WTC11 (cell line): ENCODE results near the gene CFAP20DC. TPM values are rescaled to one million over a fixed set of nuclear protein-coding genes. Genes with fewer than 3 reads are reported as not detected.

Experiments
- ATAC-seq: fragments of 200-7000 bp; cut with Tn5 transposase; 2 replicates; pipeline ENCODE4 v1.10.0; 2021; ENCODE audit warnings: mild to moderate bottlenecking, moderate library complexity
- CTCF ChIA-PET: fragments of 300-600 bp; sonication (Branson Sonifier 250); formaldehyde crosslinking; loops from one replicate; lab custom pipeline; 2021; ENCODE audit warnings: antibody characterized with exemption; lab: Charles Lee
- POLR2A ChIA-PET: fragments of 350-600 bp; sonication (Branson Sonifier 250); formaldehyde crosslinking; loops from one replicate; lab custom pipeline; 2021; ENCODE audit warnings: antibody characterized with exemption; lab: Charles Lee
- DNase-seq: peaks from one replicate; pipeline ENCODE4 v3.0.0; 2021; ENCODE audit warnings: low spot score
- H3K27ac Mint-ChIP-seq: 2 replicates; pipeline ENCODE4 v1.8.0; 2021; ENCODE audit warnings: mixed read lengths
- H3K27me3 Mint-ChIP-seq: 2 replicates; pipeline ENCODE4 v1.8.0; 2021; ENCODE audit warnings: low read depth, mild to moderate bottlenecking, moderate library complexity, mixed read lengths
- H3K36me3 Mint-ChIP-seq: 2 replicates; pipeline ENCODE4 v1.8.0; 2021; ENCODE audit warnings: mixed read lengths
- H3K4me1 Mint-ChIP-seq: 2 replicates; pipeline ENCODE4 v1.8.0; 2022; ENCODE audit warnings: mixed read lengths
- H3K4me3 Mint-ChIP-seq: 2 replicates; pipeline ENCODE4 v1.8.0; 2021; ENCODE audit warnings: mild to moderate bottlenecking, moderate library complexity, mixed read lengths
- H3K9me3 Mint-ChIP-seq: 2 replicates; pipeline ENCODE4 v1.8.0; 2021; ENCODE audit warnings: mixed read lengths
- CREM ChIP-seq: sonication (generic); formaldehyde crosslinking; IDR thresholded peaks from 2 replicates; pipeline ENCODE4 v1.8.1; 2022; ENCODE audit warnings: mild to moderate bottlenecking, missing genetic modification reagents, moderate library complexity
- E2F1 ChIP-seq: sonication (generic); formaldehyde crosslinking; IDR thresholded peaks from 2 replicates; pipeline ENCODE4 v1.8.0; 2022; ENCODE audit warnings: mild to moderate bottlenecking, missing genetic modification reagents
- E2F4 ChIP-seq: sonication (generic); formaldehyde crosslinking; IDR thresholded peaks from 2 replicates; pipeline ENCODE4 v1.8.1; 2022; ENCODE audit warnings: low read depth, mild to moderate bottlenecking, moderate library complexity, missing genetic modification reagents, borderline replicate concordance
- ESRRA ChIP-seq: sonication (generic); formaldehyde crosslinking; IDR thresholded peaks from 2 replicates; pipeline ENCODE4 v1.8.1; 2022; ENCODE audit warnings: mild to moderate bottlenecking, missing genetic modification reagents, borderline replicate concordance
- ETV6 ChIP-seq: sonication (generic); formaldehyde crosslinking; IDR thresholded peaks from 2 replicates; pipeline ENCODE4 v1.8.1; 2022; ENCODE audit warnings: mild to moderate bottlenecking, missing genetic modification reagents
- IRF1 ChIP-seq: sonication (generic); formaldehyde crosslinking; IDR thresholded peaks from 2 replicates; pipeline ENCODE4 v1.8.0; 2023; ENCODE audit warnings: missing genetic modification reagents
- JUN ChIP-seq: sonication (generic); formaldehyde crosslinking; IDR thresholded peaks from 2 replicates; pipeline ENCODE4 v1.8.0; 2023; ENCODE audit warnings: mild to moderate bottlenecking, missing genetic modification reagents
- MYBL2 ChIP-seq: sonication (generic); formaldehyde crosslinking; IDR thresholded peaks from 2 replicates; pipeline ENCODE4 v1.8.1; 2023; ENCODE audit warnings: mild to moderate bottlenecking, moderate library complexity, missing genetic modification reagents
- NFATC4 ChIP-seq: fragments of 250-450 bp; sonication (Bioruptor Pico); IDR thresholded peaks from 2 replicates; pipeline ENCODE4 v1.9.0; 2021; ENCODE audit warnings: mild to moderate bottlenecking
- NFYB ChIP-seq: sonication (generic); formaldehyde crosslinking; conservative IDR thresholded peaks from 2 replicates; pipeline ENCODE4 v1.8.0; 2022; ENCODE audit warnings: low read depth, missing genetic modification reagents
- NR1H2 ChIP-seq: sonication (generic); formaldehyde crosslinking; IDR thresholded peaks from 2 replicates; pipeline ENCODE4 v1.9.0; 2021; ENCODE audit warnings: mild to moderate bottlenecking, moderate library complexity, missing genetic modification reagents
- NR2C2 ChIP-seq: sonication (generic); formaldehyde crosslinking; IDR thresholded peaks from 2 replicates; pipeline ENCODE4 v1.8.0; 2022; ENCODE audit warnings: mild to moderate bottlenecking, missing genetic modification reagents
- ZNF416 ChIP-seq: fragments of 250-450 bp; sonication (Bioruptor Pico); IDR thresholded peaks from 2 replicates; pipeline ENCODE4 v1.9.0; 2021; ENCODE audit warnings: mild to moderate bottlenecking, inconsistent platforms
- total RNA-seq: library from RNA; stranded (reverse); gene quantifications from 3 replicates; pipeline ENCODE4 v1.2.3, GENCODE V29; 2021
- TF ChIP-seq, protein P1 (sequence below): fragments of 250-450 bp; sonication (Bioruptor Pico); conservative IDR thresholded peaks from 2 replicates; pipeline ENCODE4 v1.9.0; 2021; ENCODE audit warnings: mild to moderate bottlenecking
- TF ChIP-seq, protein P2 (sequence below): fragments of 250-450 bp; sonication (Bioruptor Pico); IDR thresholded peaks from 2 replicates; pipeline ENCODE4 v2.1.2; 2022; ENCODE audit warnings: mild to moderate bottlenecking, moderate library complexity
- TF ChIP-seq, protein P3 (sequence below): sonication (generic); formaldehyde crosslinking; conservative IDR thresholded peaks from 2 replicates; pipeline ENCODE4 v1.8.1; 2023; ENCODE audit warnings: mild to moderate bottlenecking, low read depth, missing genetic modification reagents, moderate library complexity
- TF ChIP-seq, protein P4 (sequence below): fragments of 250-450 bp; sonication (Bioruptor Pico); IDR thresholded peaks from 2 replicates; pipeline ENCODE4 v1.9.0; 2021; ENCODE audit warnings: mild to moderate bottlenecking
- TF ChIP-seq, protein P5 (sequence below): fragments of 200-600 bp; IDR thresholded peaks from 2 replicates; pipeline ENCODE4 v1.8.0; 2022; ENCODE audit warnings: antibody characterized with exemption

CFAP20DC gene
- total RNA-seq, 1 experiment from 2014 or later = 4.9 TPM

GRCh38 chr3:58880182-58880581, 169.6 kb downstream of the CFAP20DC start (continued):
- TF ChIP-seq E2F4 = no peak
- TF ChIP-seq JUN (CRISPR knock-in tag) = no peak
- no peak for TF ChIP-seq NR2C2 (CRISPR knock-in tag)
- no peak for TF ChIP-seq CREM (CRISPR knock-in tag)

DNA sequence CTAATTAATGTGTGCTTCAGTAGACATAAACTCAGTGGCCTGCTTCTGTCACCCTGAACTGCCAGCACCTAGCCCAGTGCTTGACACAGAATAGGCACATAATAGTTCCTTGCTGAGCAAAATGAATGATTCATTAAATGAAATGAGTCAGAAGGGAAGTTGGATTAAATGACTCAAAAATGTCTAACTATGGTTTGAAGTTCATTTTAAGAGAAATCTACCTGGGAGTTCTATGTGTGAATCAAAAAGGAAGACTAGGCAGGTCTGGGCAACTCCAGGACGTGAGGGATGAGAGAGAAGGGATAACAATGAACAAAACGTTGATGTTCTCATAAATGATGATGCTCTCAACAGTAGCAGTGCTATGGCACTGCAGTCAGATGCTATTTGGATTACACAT, 175.0 kb downstream of the CFAP20DC start:
- Mint-ChIP-seq H3K36me3 (no peaks in the 10 kb centered on the region), H3K9me3 (no peaks in the 10 kb centered on the region), H3K27me3 (no peaks in the 10 kb centered on the region), H3K27ac (no peak overlapping the region), H3K4me1 (peaks cover 8% of the 10 kb centered on the region), H3K4me3 (no peak overlapping the region)
- ChIA-PET CTCF (no interaction called here), POLR2A (no interaction called here)
- TF ChIP-seq ETV6 (CRISPR knock-in tag) (no peak), IRF1 (no peak), E2F1 (CRISPR knock-in tag) (no peak), ZNF416 (no peak)
- DNase-seq (no peak), ATAC-seq (no peak)

DNA sequence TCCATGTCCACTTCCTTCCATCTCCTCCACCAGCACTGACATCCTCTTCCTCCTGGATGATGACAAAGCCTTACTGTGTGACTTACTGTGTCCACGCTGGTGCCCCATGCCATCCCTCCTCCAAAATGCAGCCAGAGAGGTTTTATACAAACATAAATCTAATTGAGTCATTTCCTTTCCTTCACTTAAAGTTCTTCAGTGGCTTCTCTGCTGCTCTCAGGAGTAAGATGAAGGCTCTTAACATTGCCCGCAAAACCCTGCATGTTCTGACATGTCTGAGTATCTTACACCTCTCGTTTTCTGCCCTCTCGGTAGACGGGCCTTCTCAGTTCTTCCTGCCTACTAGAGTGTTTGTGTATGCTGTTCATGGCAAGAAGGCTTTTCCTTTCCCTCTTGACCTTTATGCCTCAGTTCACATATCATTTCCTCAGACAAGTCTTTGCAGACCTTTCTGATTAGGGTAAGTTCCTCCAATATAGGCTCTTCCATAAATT, 175.5 kb downstream of the CFAP20DC start:
- ATAC-seq = no peak
- POLR2A ChIA-PET = no interaction called here
- H3K4me1 Mint-ChIP-seq = peaks cover 8% of the 10 kb centered on the region
- no peaks in the 10 kb centered on the region for H3K36me3 Mint-ChIP-seq
- H3K27me3 Mint-ChIP-seq = no peaks in the 10 kb centered on the region
- DNase-seq = no peak
- CTCF ChIA-PET = no interaction called here
- H3K27ac Mint-ChIP-seq = no peak overlapping the region
- H3K9me3 Mint-ChIP-seq = no peaks in the 10 kb centered on the region
- no peak overlapping the region for H3K4me3 Mint-ChIP-seq
- TF ChIP-seq, protein P1, sequence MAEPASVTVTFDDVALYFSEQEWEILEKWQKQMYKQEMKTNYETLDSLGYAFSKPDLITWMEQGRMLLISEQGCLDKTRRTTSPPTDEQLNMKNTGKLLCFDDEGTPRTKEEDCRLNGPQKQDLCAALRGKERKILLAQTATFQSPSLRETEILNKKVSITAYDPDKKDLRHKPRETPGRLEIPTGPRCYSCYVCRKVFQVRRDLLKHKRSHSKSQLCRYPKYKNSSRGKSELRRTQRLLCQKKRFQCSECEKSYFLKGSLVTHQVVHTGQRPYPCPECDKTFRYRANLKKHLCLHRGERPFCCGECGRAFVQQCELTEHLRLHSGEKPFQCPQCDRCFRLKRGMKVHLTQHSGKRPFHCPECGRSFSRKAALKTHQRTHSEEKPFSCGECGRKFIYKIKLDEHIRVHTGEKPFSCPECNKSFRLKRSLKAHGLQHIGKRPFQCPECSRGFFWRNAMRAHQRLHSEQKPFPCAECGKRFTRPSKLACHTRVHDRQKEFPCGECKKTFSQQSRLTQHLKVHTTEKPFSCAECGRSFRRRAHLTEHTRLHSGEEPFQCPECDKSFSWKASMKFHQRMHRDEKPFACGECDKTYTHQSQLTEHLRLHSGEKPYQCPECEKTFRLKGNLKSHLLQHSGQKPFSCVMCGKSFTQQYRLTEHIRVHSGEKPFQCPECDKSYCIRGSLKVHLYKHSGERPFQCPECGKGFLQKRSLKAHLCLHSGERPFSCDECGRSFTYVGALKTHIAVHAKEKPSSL (CRISPR knock-in tag) = no peak
- no peak for TF ChIP-seq NFATC4
- no peak for TF ChIP-seq E2F1 (CRISPR knock-in tag)
- TF ChIP-seq NR1H2 (CRISPR knock-in tag) = no peak
- TF ChIP-seq ESRRA (CRISPR knock-in tag) = no peak
- TF ChIP-seq, protein P2, sequence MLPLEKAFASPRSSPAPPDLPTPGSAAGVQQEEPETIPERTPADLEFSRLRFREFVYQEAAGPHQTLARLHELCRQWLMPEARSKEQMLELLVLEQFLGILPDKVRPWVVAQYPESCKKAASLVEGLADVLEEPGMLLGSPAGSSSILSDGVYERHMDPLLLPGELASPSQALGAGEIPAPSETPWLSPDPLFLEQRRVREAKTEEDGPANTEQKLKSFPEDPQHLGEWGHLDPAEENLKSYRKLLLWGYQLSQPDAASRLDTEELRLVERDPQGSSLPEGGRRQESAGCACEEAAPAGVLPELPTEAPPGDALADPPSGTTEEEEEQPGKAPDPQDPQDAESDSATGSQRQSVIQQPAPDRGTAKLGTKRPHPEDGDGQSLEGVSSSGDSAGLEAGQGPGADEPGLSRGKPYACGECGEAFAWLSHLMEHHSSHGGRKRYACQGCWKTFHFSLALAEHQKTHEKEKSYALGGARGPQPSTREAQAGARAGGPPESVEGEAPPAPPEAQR = no peak
- TF ChIP-seq, protein P3, sequence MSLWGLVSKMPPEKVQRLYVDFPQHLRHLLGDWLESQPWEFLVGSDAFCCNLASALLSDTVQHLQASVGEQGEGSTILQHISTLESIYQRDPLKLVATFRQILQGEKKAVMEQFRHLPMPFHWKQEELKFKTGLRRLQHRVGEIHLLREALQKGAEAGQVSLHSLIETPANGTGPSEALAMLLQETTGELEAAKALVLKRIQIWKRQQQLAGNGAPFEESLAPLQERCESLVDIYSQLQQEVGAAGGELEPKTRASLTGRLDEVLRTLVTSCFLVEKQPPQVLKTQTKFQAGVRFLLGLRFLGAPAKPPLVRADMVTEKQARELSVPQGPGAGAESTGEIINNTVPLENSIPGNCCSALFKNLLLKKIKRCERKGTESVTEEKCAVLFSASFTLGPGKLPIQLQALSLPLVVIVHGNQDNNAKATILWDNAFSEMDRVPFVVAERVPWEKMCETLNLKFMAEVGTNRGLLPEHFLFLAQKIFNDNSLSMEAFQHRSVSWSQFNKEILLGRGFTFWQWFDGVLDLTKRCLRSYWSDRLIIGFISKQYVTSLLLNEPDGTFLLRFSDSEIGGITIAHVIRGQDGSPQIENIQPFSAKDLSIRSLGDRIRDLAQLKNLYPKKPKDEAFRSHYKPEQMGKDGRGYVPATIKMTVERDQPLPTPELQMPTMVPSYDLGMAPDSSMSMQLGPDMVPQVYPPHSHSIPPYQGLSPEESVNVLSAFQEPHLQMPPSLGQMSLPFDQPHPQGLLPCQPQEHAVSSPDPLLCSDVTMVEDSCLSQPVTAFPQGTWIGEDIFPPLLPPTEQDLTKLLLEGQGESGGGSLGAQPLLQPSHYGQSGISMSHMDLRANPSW (CRISPR knock-in tag) = no peak
- TF ChIP-seq, protein P4, sequence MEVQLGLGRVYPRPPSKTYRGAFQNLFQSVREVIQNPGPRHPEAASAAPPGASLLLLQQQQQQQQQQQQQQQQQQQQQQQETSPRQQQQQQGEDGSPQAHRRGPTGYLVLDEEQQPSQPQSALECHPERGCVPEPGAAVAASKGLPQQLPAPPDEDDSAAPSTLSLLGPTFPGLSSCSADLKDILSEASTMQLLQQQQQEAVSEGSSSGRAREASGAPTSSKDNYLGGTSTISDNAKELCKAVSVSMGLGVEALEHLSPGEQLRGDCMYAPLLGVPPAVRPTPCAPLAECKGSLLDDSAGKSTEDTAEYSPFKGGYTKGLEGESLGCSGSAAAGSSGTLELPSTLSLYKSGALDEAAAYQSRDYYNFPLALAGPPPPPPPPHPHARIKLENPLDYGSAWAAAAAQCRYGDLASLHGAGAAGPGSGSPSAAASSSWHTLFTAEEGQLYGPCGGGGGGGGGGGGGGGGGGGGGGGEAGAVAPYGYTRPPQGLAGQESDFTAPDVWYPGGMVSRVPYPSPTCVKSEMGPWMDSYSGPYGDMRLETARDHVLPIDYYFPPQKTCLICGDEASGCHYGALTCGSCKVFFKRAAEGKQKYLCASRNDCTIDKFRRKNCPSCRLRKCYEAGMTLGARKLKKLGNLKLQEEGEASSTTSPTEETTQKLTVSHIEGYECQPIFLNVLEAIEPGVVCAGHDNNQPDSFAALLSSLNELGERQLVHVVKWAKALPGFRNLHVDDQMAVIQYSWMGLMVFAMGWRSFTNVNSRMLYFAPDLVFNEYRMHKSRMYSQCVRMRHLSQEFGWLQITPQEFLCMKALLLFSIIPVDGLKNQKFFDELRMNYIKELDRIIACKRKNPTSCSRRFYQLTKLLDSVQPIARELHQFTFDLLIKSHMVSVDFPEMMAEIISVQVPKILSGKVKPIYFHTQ (CRISPR knock-in tag) = no peak
- TF ChIP-seq MYBL2 (CRISPR knock-in tag) = no peak
- TF ChIP-seq, protein P5, sequence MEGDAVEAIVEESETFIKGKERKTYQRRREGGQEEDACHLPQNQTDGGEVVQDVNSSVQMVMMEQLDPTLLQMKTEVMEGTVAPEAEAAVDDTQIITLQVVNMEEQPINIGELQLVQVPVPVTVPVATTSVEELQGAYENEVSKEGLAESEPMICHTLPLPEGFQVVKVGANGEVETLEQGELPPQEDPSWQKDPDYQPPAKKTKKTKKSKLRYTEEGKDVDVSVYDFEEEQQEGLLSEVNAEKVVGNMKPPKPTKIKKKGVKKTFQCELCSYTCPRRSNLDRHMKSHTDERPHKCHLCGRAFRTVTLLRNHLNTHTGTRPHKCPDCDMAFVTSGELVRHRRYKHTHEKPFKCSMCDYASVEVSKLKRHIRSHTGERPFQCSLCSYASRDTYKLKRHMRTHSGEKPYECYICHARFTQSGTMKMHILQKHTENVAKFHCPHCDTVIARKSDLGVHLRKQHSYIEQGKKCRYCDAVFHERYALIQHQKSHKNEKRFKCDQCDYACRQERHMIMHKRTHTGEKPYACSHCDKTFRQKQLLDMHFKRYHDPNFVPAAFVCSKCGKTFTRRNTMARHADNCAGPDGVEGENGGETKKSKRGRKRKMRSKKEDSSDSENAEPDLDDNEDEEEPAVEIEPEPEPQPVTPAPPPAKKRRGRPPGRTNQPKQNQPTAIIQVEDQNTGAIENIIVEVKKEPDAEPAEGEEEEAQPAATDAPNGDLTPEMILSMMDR = no peak
- no peak for TF ChIP-seq NFYB (CRISPR knock-in tag)
